Muscle of back (tissue), 11 donors: ENCODE data around the gene WDR46. TPM values are rescaled to one million over a fixed set of nuclear protein-coding genes. Genes with fewer than 3 reads are reported as not detected.
A peak's percentile ranks its signal among the peaks of the same experiment; 100 is the strongest.
"Not testable (repeated sequence)": the region's sequence is repeated elsewhere in the genome, so short reads cannot be mapped to it uniquely, and the experiment has no call there.

Source experiments
- DNase-seq, 3 donors: peaks; one replicate each; pipeline versions ENCODE4 v3.0.0 to v3.0.0-alpha.2; 2013
- polyA plus RNA-seq, 10 donors: library from polyadenylated mRNA; unstranded; fragments of 120-200 nt; gene quantifications; one replicate each; pipeline ENCODE4 v1.2.1, GENCODE V29; 2013; ENCODE audit not compliant: insufficient read length in 10 of 10

WDR46 gene
- polyA plus RNA-seq, 10 donors, result 49.6 to 70.8 (median 60.0) TPM

- peak; percentile 99 for DNase-seq
These were observed 17.4 kb downstream of the WDR46 start, which contains the start of the genes RPS18 and VPS52 for GRCh38 chr6:33271468-33272274. Gene RPS18 (plus strand): TSS chr6:33272075. CDS start chr6:33272120, 45 bp downstream. Gene VPS52 (minus strand): TSS chr6:33271876. CDS start chr6:33271675, 201 bp downstream.

GRCh38 chr6:33271117-33271467 is 17.9 kb downstream of the WDR46 start:
- DNase-seq, result no peak

GRCh38 chr6:33264015-33264414 is 25.0 kb downstream of the WDR46 start:
- DNase-seq, result no peak

GRCh38 chr6:33262490-33262889 is 26.5 kb downstream of the WDR46 start:
- not testable (repeated sequence) for DNase-seq

GRCh38 chr6:33259032-33259431 is 30.0 kb downstream of the WDR46 start:
- no peak for DNase-seq

GRCh38 chr6:33254591-33254990 is 34.4 kb downstream of the WDR46 start:
- no peak for DNase-seq

- peak in 1 of 3 donors; percentile 46 for DNase-seq
These were observed 36.3 kb downstream of the WDR46 start for GRCh38 chr6:33252759-33253158.

- no peak for DNase-seq
These were observed 37.5 kb downstream of the WDR46 start for GRCh38 chr6:33251395-33252012.

- DNase-seq, result no peak
These were observed 38.3 kb downstream of the WDR46 start for GRCh38 chr6:33250731-33251130.

GRCh38 chr6:33249732-33250630 is 39.1 kb downstream of the WDR46 start:
- DNase-seq, result peak in 1 of 3 donors; percentile 54

GRCh38 chr6:33248932-33249731 is 39.9 kb downstream of the WDR46 start:
- DNase-seq, result peak; percentile 97 to 99 (median 98)

GRCh38 chr6:33248643-33248931 is 40.5 kb downstream of the WDR46 start:
- peak in 1 of 3 donors; percentile 35 for DNase-seq

- DNase-seq, result peak; percentile 85 to 96 (median 92)
These were observed 40.9 kb downstream of the WDR46 start for GRCh38 chr6:33247977-33248642.

GRCh38 chr6:33243476-33243875 is 45.6 kb downstream of the WDR46 start:
- no peak for DNase-seq

GRCh38 chr6:33241968-33242367 is 47.1 kb downstream of the WDR46 start:
- DNase-seq, result no peak

- no peak for DNase-seq
These were observed 51.3 kb downstream of the WDR46 start for GRCh38 chr6:33237741-33238140.

GRCh38 chr6:33236852-33237251 is 52.2 kb downstream of the WDR46 start:
- DNase-seq, result no peak

- no peak for DNase-seq
These were observed 52.7 kb downstream of the WDR46 start for GRCh38 chr6:33236328-33236727.

- no peak for DNase-seq
These were observed 53.8 kb downstream of the WDR46 start for GRCh38 chr6:33235221-33235634.
